Measurements from ENCODE around the gene NF1. TPM values are rescaled to one million over a fixed set of nuclear protein-coding genes. Genes with fewer than 3 reads are reported as not detected.

NF1 gene
- total and polyA plus RNA-seq, 2 of the 13 experiments (the other 11 are each of a cell fraction or from before 2014, with no cell fraction given): 21.5 to 26.5 TPM

- TF ChIP-seq REPIN1 (CRISPR knock-in tag; IDR thresholded peaks at IDR 0.05; ENCODE audit: borderline replicate concordance, low read depth) (no peak), ZNF780A (CRISPR knock-in tag; IDR thresholded peaks at IDR 0.05) (no peak), NFKBIZ (CRISPR knock-in tag; IDR thresholded peaks at IDR 0.05) (no peak), MIER2 (CRISPR knock-in tag; IDR thresholded peaks at IDR 0.05) (no peak), ZFP41 (CRISPR knock-in tag; IDR thresholded peaks at IDR 0.05; ENCODE audit: borderline replicate concordance) (no peak), IKZF4 (CRISPR knock-in tag; IDR thresholded peaks at IDR 0.05; ENCODE audit: borderline replicate concordance, low read depth, not compliant biosample characterization) (no peak), HNRNPL (IDR thresholded peaks at IDR 0.05; ENCODE audit: low read depth, low read length) (no peak), DNMT1 (CRISPR knock-in tag; IDR thresholded peaks at IDR 0.05) (no peak)
- TF ChIP-seq, protein P1, sequence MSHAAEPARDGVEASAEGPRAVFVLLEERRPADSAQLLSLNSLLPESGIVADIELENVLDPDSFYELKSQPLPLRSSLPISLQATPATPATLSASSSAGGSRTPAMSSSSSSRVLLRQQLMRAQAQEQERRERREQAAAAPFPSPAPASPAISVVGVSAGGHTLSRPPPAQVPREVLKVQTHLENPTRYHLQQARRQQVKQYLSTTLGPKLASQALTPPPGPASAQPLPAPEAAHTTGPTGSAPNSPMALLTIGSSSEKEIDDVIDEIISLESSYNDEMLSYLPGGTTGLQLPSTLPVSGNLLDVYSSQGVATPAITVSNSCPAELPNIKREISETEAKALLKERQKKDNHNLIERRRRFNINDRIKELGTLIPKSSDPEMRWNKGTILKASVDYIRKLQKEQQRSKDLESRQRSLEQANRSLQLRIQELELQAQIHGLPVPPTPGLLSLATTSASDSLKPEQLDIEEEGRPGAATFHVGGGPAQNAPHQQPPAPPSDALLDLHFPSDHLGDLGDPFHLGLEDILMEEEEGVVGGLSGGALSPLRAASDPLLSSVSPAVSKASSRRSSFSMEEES (CRISPR knock-in tag; IDR thresholded peaks at IDR 0.05): no peak
Observed at GRCh38 chr17:31236137-31236536, 141.4 kb downstream of the NF1 start (continued).

DNA sequence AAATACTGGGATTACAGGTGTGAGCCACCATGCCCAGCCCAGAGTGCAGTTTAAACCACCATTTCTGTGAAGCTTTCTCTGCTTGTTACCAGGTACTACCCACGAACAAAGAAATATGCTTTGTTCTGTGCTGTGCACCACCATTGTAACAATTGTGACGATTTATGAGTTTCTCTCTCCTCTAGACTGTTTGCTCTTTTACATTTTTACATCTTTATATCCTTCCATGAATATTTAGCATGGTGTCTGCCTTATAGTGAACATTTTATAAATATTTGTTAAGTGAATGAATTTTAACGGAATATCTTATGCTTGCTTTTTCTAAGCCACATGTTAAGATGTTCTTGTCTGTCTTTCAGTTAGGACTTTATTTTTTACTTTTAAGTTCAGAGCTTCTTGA, 141.9 kb downstream of the NF1 start:
- H3K9ac ChIP-seq (ENCODE audit: insufficient read depth, low read depth, low read length): no peak overlapping the region
- intact Hi-C loops (cut with micrococcal nuclease; ENCODE audit: unreplicated experiment): no loop called here
- H3K27ac ChIP-seq (ENCODE audit: extremely low read length, insufficient read depth, low read length): no peak overlapping the region
- ATAC-seq (no peak), DNase-seq (ENCODE audit: low spot score) (no peak), FAIRE-seq (no peak)
- peaks cover 4 to 38% of the 10 kb centered on the region in 2 experiments for H3K36me3 ChIP-seq (replicated peaks in 1 of 2; ENCODE audit: control insufficient read depth in 1 of 2, insufficient read depth in 2 of 2, low read length in 2 of 2)
- WGBS (ENCODE audit: low lambda C conversion rate): 98% methylated on average over 3 of the region's 3 CpGs
- no peaks in the 10 kb centered on the region for H4K20me1 ChIP-seq (ENCODE audit: insufficient read depth, low read length)
- no peaks in the 10 kb centered on the region for H3K9me3 ChIP-seq (ENCODE audit: low read length)
- in situ Hi-C loops (cut with HindIII; ENCODE audit: extremely low pct_ligation_motif_present, low pct_unique_long_range_greater_than_20kb): no loop called here
- no peaks in the 10 kb centered on the region for H3K27me3 ChIP-seq (ENCODE audit: control insufficient read depth in 1 of 2, insufficient read depth in 2 of 2, low read length in 2 of 2)
- H3K4me1 ChIP-seq (ENCODE audit: insufficient read depth, low read length): no peaks in the 10 kb centered on the region
- POLR2A ChIA-PET: no interaction called here
- CTCF ChIA-PET (ENCODE audit: low intra/inter-chr PET ratio, low total read pairs): no interaction called here
- no peak for TF ChIP-seq TEAD3 (CRISPR knock-in tag; optimal IDR thresholded peaks at IDR 0.05; ENCODE audit: borderline replicate concordance)
- no TSS peak for BruUV-seq (replicated peaks)
- H3K4me2 ChIP-seq (ENCODE audit: low read depth, low read length): no peak overlapping the region
- no peak overlapping the region for H3K4me3 ChIP-seq (replicated peaks in 1 of 3; ENCODE audit: insufficient read depth in 1 of 3, low read depth in 2 of 3, low read length in 3 of 3)
- no peak overlapping the region for H2AFZ ChIP-seq (ENCODE audit: low read length)
- no peaks in the 10 kb centered on the region for H3K79me2 ChIP-seq (ENCODE audit: insufficient read depth, low read length)
